H1 (cell line): ENCODE measurements around the gene IQCM.

ENCODE experiments used
- ATF2 ChIP-seq: IDR thresholded peaks from 2 replicates; pipeline ENCODE4 v1.6.1; 2012; ENCODE audit warnings: low read length, inconsistent platforms
- CBX8 ChIP-seq: fragments of 300-800, 300-1000 bp; sonication (generic); IDR thresholded peaks from 2 replicates; pipeline ENCODE4 v1.7.1; 2016; ENCODE audit warnings: low read depth, low read length, borderline replicate concordance
- CTCF ChIP-seq, 3 experiments: IDR thresholded peaks; 1 replicate in 2 of 3; 2 replicates in 1 of 3; pipeline versions ENCODE4 v1.5.1 to v1.6.1; 2011; ENCODE audit warnings: low read length in 3 of 3, mild to moderate bottlenecking in 3 of 3, inconsistent platforms in 2 of 3, low read depth in 1 of 3, moderate library complexity in 1 of 3; ENCODE audit not compliant: insufficient read depth in 1 of 3; ENCODE audit errors: control extremely low read depth in 1 of 3
- EZH2 ChIP-seq: fragments of 200-600 bp; sonication (generic); IDR thresholded peaks from 2 replicates; pipeline ENCODE4 v1.7.1; 2012; ENCODE audit warnings: low read depth, mild to moderate bottlenecking, moderate library complexity, low read length, inconsistent platforms; ENCODE audit not compliant: severe bottlenecking
- MAFK ChIP-seq: IDR thresholded peaks from 2 replicates; pipeline ENCODE4 v1.6.1; 2012; ENCODE audit warnings: low read depth, mild to moderate bottlenecking, improper control_type of control experiment, low read length
- RNF2 ChIP-seq: fragments of 200-900, 300-1000 bp; sonication (generic); IDR thresholded peaks from 2 replicates; pipeline ENCODE4 v1.7.1; 2016; ENCODE audit warnings: borderline replicate concordance, low read depth, mild to moderate bottlenecking, antibody characterized with exemption, low read length; ENCODE audit not compliant: poor library complexity, severe bottlenecking; ENCODE audit errors: missing control alignments
- USF2 ChIP-seq: IDR thresholded peaks from 2 replicates; pipeline ENCODE4 v1.6.1; 2011; ENCODE audit warnings: low read length, improper control_type of control experiment
- YY1 ChIP-seq: IDR thresholded peaks from 2 replicates; pipeline ENCODE4 v1.6.1; 2011; ENCODE audit warnings: low read depth, mild to moderate bottlenecking, low read length
- ZNF274 ChIP-seq: IDR thresholded peaks from 2 replicates; pipeline ENCODE4 v1.7.0; 2012; ENCODE audit warnings: low read length, borderline replicate concordance; ENCODE audit errors: extremely low read depth

- TF ChIP-seq USF2 (no peak), EZH2 (no peak), YY1 (no peak), CTCF (IDR thresholded peaks at IDR 0.05; ENCODE audit: control extremely low read depth in 1 of 3, insufficient read depth in 1 of 3, low read depth in 1 of 3, low read length in 3 of 3) (no peak), RNF2 (no peak), CBX8 (no peak), ZNF274 (no peak), MAFK (no peak), ATF2 (no peak)
These were observed 9.7 kb upstream of the IQCM start for GRCh38 chr4:149825336-149825735.
